GM19324 (cell line): ENCODE data around the gene MCU.
"Not testable (repeated sequence)": the region's sequence is repeated elsewhere in the genome, so short reads cannot be mapped to it uniquely, and the experiment has no call there.

Source experiments
- ATAC-seq: cut with Tn5 transposase; IDR thresholded peaks from one replicate; pipeline ENCODE4 v1.9.1; 2021; ENCODE audit warnings: mild to moderate bottlenecking, moderate library complexity; ENCODE audit not compliant: unreplicated experiment, low FRiP score

The MCU gene

GRCh38 chr10:72756674-72757385 lies 64.9 kb downstream of the MCU start:
- ATAC-seq, result no peak

- no peak for ATAC-seq
Measured at GRCh38 chr10:72757732-72758131, 65.8 kb downstream of the MCU start.

- not testable (repeated sequence) for ATAC-seq
Measured at GRCh38 chr10:72758930-72759329, 67.0 kb downstream of the MCU start.

- no peak for ATAC-seq
Measured at GRCh38 chr10:72759584-72759983, 67.6 kb downstream of the MCU start.

GRCh38 chr10:72761498-72761897 lies 69.6 kb downstream of the MCU start:
- no peak for ATAC-seq

GRCh38 chr10:72762042-72762441 lies 70.1 kb downstream of the MCU start:
- no peak for ATAC-seq

GRCh38 chr10:72763201-72763600 lies 71.3 kb downstream of the MCU start:
- ATAC-seq, result no peak

GRCh38 chr10:72764151-72764550 lies 72.2 kb downstream of the MCU start:
- ATAC-seq, result no peak

- ATAC-seq, result no peak
Measured at GRCh38 chr10:72765051-72765745, 73.3 kb downstream of the MCU start.

- not testable (repeated sequence) for ATAC-seq
Measured at GRCh38 chr10:72771195-72771594, 79.3 kb downstream of the MCU start.

- ATAC-seq, result no peak
Measured at GRCh38 chr10:72772031-72772430, 80.1 kb downstream of the MCU start.

- no peak for ATAC-seq
Measured at GRCh38 chr10:72779874-72780273, 87.9 kb downstream of the MCU start.

GRCh38 chr10:72782649-72783330 lies 90.8 kb downstream of the MCU start:
- no peak for ATAC-seq

- ATAC-seq, result no peak
Measured at GRCh38 chr10:72783410-72783833, 91.5 kb downstream of the MCU start.

- no peak for ATAC-seq
Measured at GRCh38 chr10:72784551-72785351, 92.8 kb downstream of the MCU start.

- no peak for ATAC-seq
Measured at GRCh38 chr10:72785409-72785808, 93.5 kb downstream of the MCU start.

- ATAC-seq, result no peak
Measured at GRCh38 chr10:72790216-72790990, 98.5 kb downstream of the MCU start.

GRCh38 chr10:72792288-72792687 lies 100.3 kb downstream of the MCU start:
- no peak for ATAC-seq

- ATAC-seq, result no peak
Measured at GRCh38 chr10:72793752-72794151, 101.8 kb downstream of the MCU start.

- ATAC-seq, result no peak
Measured at GRCh38 chr10:72794260-72794659, 102.3 kb downstream of the MCU start.
